ENCODE data around the gene SRI.

DNA sequence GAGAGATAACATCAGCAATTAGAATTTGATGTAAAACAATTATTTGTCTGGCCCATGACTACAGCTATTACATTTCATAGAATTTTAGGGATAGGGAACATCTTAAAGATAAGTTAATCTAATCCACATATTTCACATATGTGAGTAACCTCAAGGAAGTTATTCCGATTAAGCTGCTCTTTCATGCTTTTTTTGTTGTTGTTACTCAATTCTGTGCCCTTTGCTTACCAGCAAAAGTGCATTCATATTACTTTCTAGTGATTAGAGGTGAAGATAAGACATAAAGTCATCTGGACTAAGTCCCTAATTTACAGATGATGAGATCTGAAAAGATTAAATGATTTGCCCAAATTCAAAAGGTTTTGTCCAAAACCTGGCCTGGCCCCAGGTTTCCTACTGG, 40.9 kb upstream of the SRI start:
- TF ChIP-seq CTCF (IDR thresholded peaks at IDR 0.05; ENCODE audit: low read depth, low read length): no peak
- no peak for TF ChIP-seq POLR2A (IDR thresholded peaks at IDR 0.05; ENCODE audit: extremely low read depth, insufficient read length)
- no peak for TF ChIP-seq MYC (IDR thresholded peaks at IDR 0.05; ENCODE audit: low read depth, low read length)
